Dermis blood vessel endothelial cell (primary cell): ENCODE data around the gene CDR2. TPM values are rescaled to one million over a fixed set of nuclear protein-coding genes. Genes with fewer than 3 reads are reported as not detected.
A peak's percentile ranks its signal among the peaks of the same experiment; 100 is the strongest.
"Not testable (repeated sequence)": the region's sequence is repeated elsewhere in the genome, so short reads cannot be mapped to it uniquely, and the experiment has no call there.

Experiments used
- DNase-seq: peaks from one replicate; pipeline ENCODE4 v3.0.0; 2010
- total RNA-seq: library from RNA; depleted of rRNA; stranded (reverse); fragments of >200 nt; gene quantifications from 2 replicates; pipeline ENCODE4 v1.2.3, GENCODE V29; 2014

Gene CDR2
- total RNA-seq, 1 donor from 2014 or later, result 42.0 TPM

GRCh38 chr16:22301423-22301822 is 73.0 kb downstream of the CDR2 start:
- not testable (repeated sequence) for DNase-seq

- DNase-seq, result peak; percentile 74
These were observed 73.9 kb downstream of the CDR2 start for GRCh38 chr16:22300427-22301071.

DNA sequence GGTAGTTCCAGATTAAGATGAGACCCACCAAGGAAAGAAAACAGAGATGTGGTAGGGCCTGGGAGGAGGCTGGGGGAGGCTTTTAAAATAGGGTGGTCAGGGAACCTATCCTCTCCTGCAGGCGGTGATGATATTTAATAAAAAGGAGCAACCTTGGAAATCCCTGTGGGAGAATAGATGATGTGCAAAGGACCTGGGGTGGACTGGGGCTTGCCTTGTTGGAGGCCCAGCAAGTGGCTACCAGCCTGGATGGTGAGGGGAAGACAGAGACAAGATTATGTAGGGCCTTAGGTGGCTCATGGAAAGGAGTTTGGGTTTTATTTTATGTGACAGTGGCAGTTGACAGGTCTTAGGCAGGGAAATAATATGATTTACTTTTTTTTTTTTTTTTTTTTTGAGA is 75.4 kb downstream of the CDR2 start:
- DNase-seq, result no peak

DNA sequence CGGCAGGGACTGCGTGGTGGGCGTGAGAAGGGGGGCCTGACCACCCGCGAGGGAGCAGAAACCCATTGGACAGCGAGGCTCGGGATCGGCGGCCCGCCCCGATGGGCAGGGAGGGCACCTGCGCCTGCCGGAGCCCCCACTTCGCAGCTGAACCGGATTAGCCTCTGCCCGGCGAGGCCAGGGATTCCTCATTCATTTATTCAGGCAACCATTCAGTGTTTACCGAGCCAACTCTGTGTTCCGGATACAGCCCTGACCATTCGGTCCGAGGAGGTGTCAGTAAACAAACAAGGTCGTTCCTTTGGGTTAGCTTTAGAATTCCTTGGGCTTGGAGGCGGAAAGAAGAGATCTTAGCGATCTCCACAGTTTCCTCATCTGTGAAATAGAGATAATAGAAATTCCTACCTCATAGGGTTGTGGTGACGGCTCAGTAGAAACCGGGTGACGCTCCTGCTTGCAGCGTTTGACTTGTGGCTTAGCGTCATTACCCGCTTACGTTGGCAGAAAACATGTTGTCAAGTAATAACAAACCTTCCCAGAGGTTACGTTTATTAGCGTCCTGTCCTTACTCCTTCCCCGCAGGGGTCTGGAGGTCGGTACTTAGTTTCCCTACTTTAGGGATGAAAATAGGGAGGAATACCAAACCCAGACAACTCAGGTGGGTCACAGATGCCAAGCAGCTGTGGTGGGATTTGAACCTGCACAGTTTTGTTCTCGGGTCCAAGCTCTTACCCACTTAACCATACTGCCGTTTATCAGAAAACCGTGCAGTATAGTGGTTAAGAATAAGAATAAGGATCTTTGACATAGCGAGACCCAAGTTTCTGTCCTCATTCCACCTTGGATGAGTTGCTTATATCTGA is 76.3 kb downstream of the CDR2 start:
- DNase-seq, result peak; percentile 94

- DNase-seq, result peak; percentile 99
These were observed 77.1 kb downstream of the CDR2 start, which contains the start of gene POLR3E for GRCh38 chr16:22297114-22297870. Gene POLR3E, plus strand, starts transcription at chr16:22297409. Its CDS starts 5,560 bp downstream, at chr16:22302969.

GRCh38 chr16:22296225-22297113 is 78.0 kb downstream of the CDR2 start:
- DNase-seq, result peak; percentile 24

Other genes starting within 250 kb of the CDR2 start
- gene SDR42E2, start 212.1 kb downstream of the CDR2 start, total RNA-seq, result not detected in 2 replicates
- gene EEF2K, start 168.3 kb downstream of the CDR2 start, total RNA-seq, result 44.1 and 59.6 TPM in 2 replicates
- gene POLR3E, start 77.2 kb downstream of the CDR2 start, total RNA-seq, result 61.3 and 81.6 TPM in 2 replicates
- gene NPIPB5, start 136.3 kb upstream of the CDR2 start, total RNA-seq, result 80.2 and 182 TPM in 2 replicates